ENCODE results near the gene COL6A1. TPM values are rescaled to one million over a fixed set of nuclear protein-coding genes. Genes with fewer than 3 reads are reported as not detected.

COL6A1 gene
- total and polyA plus RNA-seq, 2 experiments from 2014 or later, result 245 to 605 TPM

GRCh38 chr21:45971616-45972352 lies 9.8 kb upstream of the COL6A1 start:
- no peak overlapping the region for H3K27ac ChIP-seq
- H3K27me3 ChIP-seq, result peaks cover 26% of the 10 kb centered on the region
- peak in 1 of 2 donors; percentile 78 for DNase-seq (ENCODE audit: low read depth in 1 of 2, low spot score in 1 of 2)
- no peak for TF ChIP-seq CTCF (IDR thresholded peaks at IDR 0.05; ENCODE audit: low read depth, low read length)
- H3K36me3 ChIP-seq, result no peaks in the 10 kb centered on the region
- no peaks in the 10 kb centered on the region for H3K9me3 ChIP-seq (ENCODE audit: low read depth)
- H3K4me3 ChIP-seq, result no peak overlapping the region
- H3K4me1 ChIP-seq (ENCODE audit: low read depth), result peaks cover 31% of the 10 kb centered on the region

- Histone ChIP-seq H3K27me3 (peaks cover 26% of the 10 kb centered on the region), H3K36me3 (no peaks in the 10 kb centered on the region), H3K4me1 (ENCODE audit: low read depth) (peaks cover 31% of the 10 kb centered on the region), H3K9me3 (ENCODE audit: low read depth) (no peaks in the 10 kb centered on the region), H3K4me3 (no peak overlapping the region), H3K27ac (no peak overlapping the region)
- peak in 1 of 2 donors; percentile 50 for DNase-seq (ENCODE audit: low read depth in 1 of 2, low spot score in 1 of 2)
- TF ChIP-seq CTCF (IDR thresholded peaks at IDR 0.05; ENCODE audit: low read depth, low read length), result no peak
Observed at GRCh38 chr21:45972353-45972715, 9.2 kb upstream of the COL6A1 start.

- no peak for TF ChIP-seq CTCF (IDR thresholded peaks at IDR 0.05; ENCODE audit: low read depth, low read length)
- no peak overlapping the region for H3K27ac ChIP-seq
- H3K4me1 ChIP-seq (ENCODE audit: low read depth), result peaks cover 31% of the 10 kb centered on the region
- peak in 1 of 2 donors; percentile 97 for DNase-seq (ENCODE audit: low read depth in 1 of 2, low spot score in 1 of 2)
- H3K36me3 ChIP-seq, result no peaks in the 10 kb centered on the region
- H3K27me3 ChIP-seq, result peaks cover 26% of the 10 kb centered on the region
- H3K9me3 ChIP-seq (ENCODE audit: low read depth), result no peaks in the 10 kb centered on the region
- no peak overlapping the region for H3K4me3 ChIP-seq
Observed at GRCh38 chr21:45972716-45973474, 8.7 kb upstream of the COL6A1 start.

- Histone ChIP-seq H3K27me3 (peaks cover 26% of the 10 kb centered on the region), H3K27ac (no peak overlapping the region), H3K4me3 (peak overlapping the region; percentile 34), H3K9me3 (ENCODE audit: low read depth) (no peaks in the 10 kb centered on the region), H3K4me1 (ENCODE audit: low read depth) (peaks cover 31% of the 10 kb centered on the region), H3K36me3 (no peaks in the 10 kb centered on the region)
- peak; percentile 81 for TF ChIP-seq CTCF (IDR thresholded peaks at IDR 0.05; ENCODE audit: low read depth, low read length)
- DNase-seq (ENCODE audit: low read depth in 1 of 2, low spot score in 1 of 2), result peak; percentile 88 to 93
Observed at GRCh38 chr21:45973475-45974072, 8.0 kb upstream of the COL6A1 start.

GRCh38 chr21:45974073-45975019 lies 7.2 kb upstream of the COL6A1 start:
- peaks cover 26% of the 10 kb centered on the region for H3K27me3 ChIP-seq
- H3K4me3 ChIP-seq, result peak overlapping the region; percentile 34
- H3K36me3 ChIP-seq, result no peaks in the 10 kb centered on the region
- no peak for TF ChIP-seq CTCF (IDR thresholded peaks at IDR 0.05; ENCODE audit: low read depth, low read length)
- peak in 1 of 2 donors; percentile 75 for DNase-seq (ENCODE audit: low read depth in 1 of 2, low spot score in 1 of 2)
- H3K9me3 ChIP-seq (ENCODE audit: low read depth), result no peaks in the 10 kb centered on the region
- peaks cover 31% of the 10 kb centered on the region for H3K4me1 ChIP-seq (ENCODE audit: low read depth)
- H3K27ac ChIP-seq, result no peak overlapping the region

Data from cardiac muscle cell (in vitro differentiated cells and primary cell).